ENCODE data around the gene SIVA1. TPM values are rescaled to one million over a fixed set of nuclear protein-coding genes. Genes with fewer than 3 reads are reported as not detected.

Gene SIVA1
- total and polyA plus RNA-seq, 2 of the 8 experiments (the other 6 are each of a cell fraction or from before 2014, with no cell fraction given), result 123 to 589 TPM

DNA sequence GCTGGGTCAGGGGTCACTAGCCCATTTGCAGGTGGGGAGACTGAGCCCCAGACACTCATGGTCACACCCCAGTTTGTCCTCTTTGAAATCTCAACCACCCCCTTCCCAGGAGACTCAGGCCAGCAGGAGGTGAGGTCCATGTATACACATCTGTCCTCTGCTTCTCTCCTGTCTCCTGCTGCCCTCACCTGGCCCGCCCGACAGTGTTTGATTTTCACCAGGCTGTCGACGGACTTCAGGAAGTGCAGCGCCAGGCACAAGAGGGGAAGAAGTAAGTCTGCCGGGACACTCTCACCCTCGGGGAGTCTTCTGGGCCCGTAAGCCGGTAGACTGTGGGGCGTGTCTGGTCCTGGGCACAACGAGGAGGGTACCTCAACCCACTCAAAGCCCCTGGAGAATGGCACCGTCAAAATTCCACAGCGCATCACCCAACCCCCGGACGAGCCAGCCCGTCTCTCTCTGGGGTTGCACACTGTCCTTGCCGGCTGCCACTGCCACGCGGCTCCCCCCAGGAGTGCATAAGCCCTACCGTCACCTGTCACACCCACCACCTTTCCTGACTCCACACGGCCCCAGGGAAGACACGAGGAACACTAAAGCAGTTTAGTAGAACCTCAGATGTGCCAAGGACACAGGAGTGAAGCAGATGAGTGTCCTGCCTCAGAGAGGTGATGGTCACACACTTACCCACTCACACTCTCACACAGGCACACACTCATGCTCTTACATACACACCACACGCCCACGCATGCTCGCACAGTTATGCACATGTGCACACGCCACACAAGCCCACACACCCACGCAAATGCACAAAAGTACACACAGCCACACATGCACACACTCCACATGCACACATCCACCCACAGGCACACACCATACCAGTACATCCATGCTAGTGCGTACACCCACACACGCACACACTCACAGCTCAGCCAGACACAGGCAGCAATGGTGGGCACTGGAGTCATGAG lies 13.1 kb upstream of the SIVA1 start:
- peaks cover 0 to 2% (median 0%) of the 10 kb centered on the region in 4 experiments; a peak in 2 of 7 replicates for H3K27me3 ChIP-seq (replicated peaks in 1 of 4; ENCODE audit: control insufficient read depth in 3 of 4, extremely low read depth in 1 of 4, insufficient read depth in 3 of 4, low read length in 3 of 4)
- no peak for FAIRE-seq
- TF ChIP-seq ZNF274 (IDR thresholded peaks at IDR 0.05; ENCODE audit: borderline replicate concordance, extremely low read depth, low read length), result no peak

More for the DNA sequence above, 13.1 kb upstream of the SIVA1 start:
- Histone ChIP-seq H3K9ac (replicated peaks in 1 of 4; ENCODE audit: extremely low read depth in 1 of 4, low read depth in 3 of 4, low read length in 3 of 4) (no peak overlapping the region), H3K23me2 (ENCODE audit: low read depth, low read length) (no peaks in the 10 kb centered on the region), H2BK5ac (ENCODE audit: low read depth, low read length) (no peak overlapping the region), H3K27ac (ENCODE audit: low read depth, low read length) (no peak overlapping the region), H3K79me2 (ENCODE audit: control insufficient read depth in 1 of 2, insufficient read depth in 2 of 2, low read length in 2 of 2) (no peaks in the 10 kb centered on the region), H2BK20ac (ENCODE audit: low read length) (0 out of 2 replicates have a peak overlapping the region, but pooled peaks have one; percentile 80), H3K18ac (ENCODE audit: extremely low read depth, low read length) (no peak overlapping the region), H3K4me2 (ENCODE audit: insufficient read depth in 1 of 2, low read depth in 2 of 2, low read length in 2 of 2) (no peak overlapping the region), H3K4ac (replicated peaks; ENCODE audit: insufficient read length, low read depth, low read length) (no peak overlapping the region), H2BK12ac (ENCODE audit: low read depth, low read length) (no peak overlapping the region), H3K4me1 (replicated peaks in 1 of 4; ENCODE audit: control insufficient read depth in 3 of 4, insufficient read depth in 4 of 4, low read length in 3 of 4) (no peaks in the 10 kb centered on the region; a peak in 1 of 7 replicates), H2BK120ac (replicated peaks; ENCODE audit: low read depth, low read length) (no peak overlapping the region), H3K14ac (ENCODE audit: insufficient read length) (no peak overlapping the region), H4K8ac (ENCODE audit: extremely low read depth, insufficient read depth, low read length) (peak overlapping the region; percentile 25; the same call in 1 of the 2 replicates), H4K20me1 (replicated peaks in 1 of 2; ENCODE audit: control insufficient read depth in 1 of 2, insufficient read depth in 2 of 2, low read length in 2 of 2) (peaks cover 0 to 5% of the 10 kb centered on the region in 2 experiments), H4K91ac (replicated peaks; ENCODE audit: insufficient read length, low read length) (no peak overlapping the region), H3K36me3 (ENCODE audit: control insufficient read depth in 2 of 4, insufficient read depth in 4 of 4, low read length in 3 of 4) (peaks cover 0 to 4% (median 0%) of the 10 kb centered on the region in 4 experiments; a peak in 1 of 8 replicates), H3K56ac (replicated peaks; ENCODE audit: insufficient read length, low read depth, low read length) (no peak overlapping the region), H2AFZ (ENCODE audit: low read length) (no peak overlapping the region), H4K5ac (ENCODE audit: insufficient read length, low read depth, low read length) (no peak overlapping the region), H3K23ac (ENCODE audit: insufficient read length) (peak overlapping the region; percentile 59), H2BK15ac (ENCODE audit: low read length) (no peak overlapping the region), H3K9me3 (ENCODE audit: insufficient read depth in 2 of 2, low read depth in 1 of 2, low read length in 1 of 2) (no peaks in the 10 kb centered on the region), H3K4me3 (ENCODE audit: extremely low read depth in 1 of 4, insufficient read depth in 2 of 4, low read depth in 3 of 4, low read length in 4 of 4) (no peak overlapping the region), H3K79me1 (ENCODE audit: low read depth, low read length) (no peaks in the 10 kb centered on the region), H2AK5ac (ENCODE audit: low read depth, low read length) (no peak overlapping the region)
- DNase-seq (ENCODE audit: low read depth in 1 of 2, low spot score in 2 of 2), result no peak
- ChIA-PET POLR2A (ENCODE audit: partially characterized antibody) (no interaction called here), CTCF (ENCODE audit: partially characterized antibody) (interaction anchor here (0.6 to 1.5 kb wide), 5 partner anchors 10 to 27 kb away, joined by 3 to 4 read pairs (median 3); no protein-coding TSS in a partner anchor)
- WGBS, 2 experiments (ENCODE audit: extremely low coverage in 1 of 2, insufficient coverage in 1 of 2, insufficient read length in 1 of 2, insufficient replicate concordance in 2 of 2, low coverage in 1 of 2, low lambda C conversion rate in 2 of 2, missing lambda C conversion rate in 1 of 2), result 93% methylated on average over 29 of the region's 29 CpGs; no CpG with 5 or more reads in 1 of the 2 experiments
